ENCODE measurements around the gene ATF2.
"Not testable (repeated sequence)": the region's sequence is repeated elsewhere in the genome, so short reads cannot be mapped to it uniquely, and the experiment has no call there.

The ATF2 gene

DNA sequence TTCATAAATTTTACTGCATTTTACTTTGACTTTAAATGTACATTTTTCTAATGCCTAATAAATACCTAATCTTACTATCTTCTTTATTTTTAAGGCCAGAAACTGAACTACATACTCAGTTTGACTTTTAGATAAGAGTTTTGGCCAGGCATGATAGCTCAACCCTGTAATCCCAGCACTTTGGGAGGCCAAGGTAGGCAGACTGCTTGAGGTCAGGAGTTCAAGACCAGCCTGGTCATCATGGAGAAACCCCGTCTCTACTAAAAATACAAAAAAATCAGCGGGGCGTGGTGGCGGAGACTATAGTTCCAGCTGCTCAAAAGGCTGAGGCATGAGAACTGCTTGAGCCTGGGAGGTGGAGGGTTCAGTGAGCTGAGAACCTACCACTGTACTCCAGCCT is 9.1 kb downstream of the ATF2 start:
- DNase-seq, result no peak

DNA sequence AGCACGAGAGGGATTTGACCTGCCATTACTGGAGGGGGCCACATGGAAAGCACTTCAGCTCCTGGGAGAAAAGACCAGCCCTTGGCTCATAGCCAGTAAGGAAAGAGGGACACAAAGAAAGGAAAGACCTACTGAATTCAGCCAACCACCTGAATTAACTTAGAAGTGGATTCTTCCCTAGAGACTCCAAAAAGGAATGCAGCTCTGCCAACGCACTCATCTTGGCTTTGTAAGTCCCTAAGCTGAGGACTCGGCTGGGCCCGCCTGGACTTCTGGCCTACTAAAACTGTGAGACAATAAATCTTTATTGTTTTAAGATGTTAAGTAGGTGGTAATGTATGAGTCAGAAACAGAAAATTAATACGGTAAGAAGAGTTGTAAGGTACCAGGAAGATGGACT is 11.5 kb downstream of the ATF2 start:
- peak; percentile 54 for DNase-seq

DNA sequence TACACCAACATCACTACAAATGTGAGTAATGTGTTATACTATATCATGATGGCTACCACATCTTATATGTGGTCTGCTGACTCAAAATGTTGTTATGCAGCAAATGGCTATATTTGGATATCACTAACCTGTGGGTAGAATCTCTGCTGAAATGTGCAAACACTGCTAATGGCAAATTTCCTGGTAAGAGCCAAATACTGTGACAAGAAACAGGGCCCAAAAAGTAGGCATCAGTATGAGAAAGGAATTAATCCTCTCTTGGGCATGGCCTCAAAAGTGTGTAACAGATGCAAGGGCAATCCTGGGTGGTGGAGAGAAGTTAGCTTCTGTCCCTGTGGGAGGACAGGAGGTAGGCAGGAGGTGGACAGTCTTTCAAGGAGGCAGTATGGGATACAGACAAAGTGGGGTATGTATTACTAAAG is 13.3 kb downstream of the ATF2 start:
- no peak for DNase-seq

DNA sequence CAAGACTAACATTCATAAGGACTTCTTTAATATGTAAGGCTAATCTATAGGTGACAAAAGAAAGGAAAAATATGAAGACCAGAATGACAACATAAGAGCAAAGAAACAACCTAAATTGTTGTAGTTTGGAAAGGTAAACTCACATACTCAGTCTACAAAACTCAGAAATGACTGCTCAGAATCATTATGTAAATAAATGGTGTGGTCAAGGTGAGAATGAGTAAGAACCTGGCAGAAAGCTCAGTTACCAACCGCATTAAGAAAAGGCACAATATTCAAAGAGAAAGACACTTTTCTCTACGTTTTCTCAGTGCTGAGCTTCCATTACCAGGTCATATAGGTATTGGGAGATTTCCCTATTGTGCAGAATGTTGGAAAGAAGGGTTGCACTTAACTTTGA is 15.8 kb downstream of the ATF2 start:
- no peak for DNase-seq

DNA sequence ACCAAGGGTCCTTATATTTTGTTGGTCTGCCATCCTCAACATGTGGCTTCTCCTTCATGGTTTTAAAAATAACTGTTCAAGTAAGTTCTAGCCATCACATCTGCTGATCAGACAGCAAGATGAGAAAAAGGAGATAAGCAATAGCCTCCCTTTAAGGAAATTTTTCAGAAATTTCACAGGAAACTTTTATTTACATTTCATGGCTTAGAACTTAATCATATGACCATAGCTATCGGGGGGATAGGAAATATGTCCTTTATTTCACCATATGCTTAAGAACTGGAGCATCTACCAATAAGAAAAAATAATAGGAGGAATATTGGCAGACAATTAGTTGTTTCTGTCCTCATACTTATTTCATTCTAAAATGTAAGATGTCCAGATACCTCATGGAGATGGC is 16.2 kb downstream of the ATF2 start:
- DNase-seq, result no peak

DNA sequence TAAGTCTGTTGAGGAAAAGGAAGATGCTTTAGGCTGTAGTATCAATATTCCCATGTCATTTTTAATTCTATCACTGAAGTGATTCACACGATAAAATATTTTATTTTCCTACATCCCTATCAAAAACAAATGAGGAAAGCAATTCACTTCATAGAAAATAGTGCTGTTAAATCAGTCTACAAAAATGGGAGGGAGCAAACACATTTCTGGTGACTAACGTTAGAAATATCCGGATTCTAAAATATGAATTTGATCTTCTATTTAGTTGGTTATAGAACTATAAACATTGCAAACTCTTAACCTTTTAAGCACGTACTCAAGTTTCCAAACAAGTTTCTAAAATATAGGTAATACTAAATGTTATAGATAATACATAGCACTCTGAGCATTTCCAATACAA is 20.8 kb downstream of the ATF2 start:
- no peak for DNase-seq

DNA sequence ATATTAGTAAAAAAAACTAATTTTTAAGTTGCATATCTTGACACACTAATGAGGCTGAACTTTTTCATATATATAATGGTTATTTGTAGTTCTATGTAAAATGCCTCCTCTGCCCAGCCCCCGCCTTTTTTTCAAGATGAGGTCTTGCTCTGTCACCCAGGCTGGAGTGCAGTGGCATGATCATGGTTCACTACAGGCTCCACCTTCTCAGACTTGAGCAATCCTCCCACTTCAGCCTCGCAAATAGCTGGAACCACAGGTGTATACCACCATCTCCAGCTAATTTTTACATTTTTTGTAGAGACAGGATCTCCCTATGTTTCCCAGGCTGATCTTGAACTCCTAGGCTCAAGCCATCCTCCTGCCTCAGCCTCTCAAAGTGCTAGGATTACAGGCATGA is 24.3 kb downstream of the ATF2 start:
- DNase-seq, result no peak

DNA sequence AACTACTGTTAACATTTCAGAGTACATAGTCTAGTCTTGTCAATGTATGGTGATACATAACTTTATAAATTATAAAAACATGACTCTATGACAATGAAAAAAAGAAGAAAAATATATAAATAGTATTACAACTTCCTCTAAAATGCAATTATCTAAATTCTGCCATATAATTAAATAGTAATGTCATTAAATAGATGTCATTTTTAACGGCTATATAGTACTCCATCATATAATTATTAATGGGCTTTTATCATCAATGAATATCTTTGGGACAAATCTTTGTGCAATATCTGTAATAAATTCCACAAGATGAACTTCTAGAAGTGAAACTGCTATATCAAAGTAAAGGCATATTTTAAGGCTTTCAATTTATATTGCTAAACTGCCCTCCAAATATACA is 24.8 kb downstream of the ATF2 start:
- DNase-seq, result no peak

DNA sequence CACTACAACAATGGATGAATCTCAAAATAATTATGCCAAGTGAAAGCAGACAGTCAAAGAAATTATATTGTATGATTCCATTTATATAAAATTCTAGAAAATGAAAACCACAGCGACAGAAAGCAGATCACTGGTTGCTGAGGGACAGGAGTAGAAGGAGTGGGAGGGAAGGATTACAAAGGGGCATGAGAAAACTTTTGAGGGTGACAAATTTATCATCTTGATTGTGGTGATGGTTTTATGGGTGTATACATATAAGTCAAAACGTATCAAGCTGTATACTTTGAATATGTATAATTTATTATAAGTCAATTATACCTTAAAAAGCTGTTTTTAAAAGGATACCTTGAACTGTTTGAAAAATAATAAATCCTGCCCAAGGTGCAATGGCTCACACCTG is 27.7 kb downstream of the ATF2 start:
- no peak for DNase-seq

DNA sequence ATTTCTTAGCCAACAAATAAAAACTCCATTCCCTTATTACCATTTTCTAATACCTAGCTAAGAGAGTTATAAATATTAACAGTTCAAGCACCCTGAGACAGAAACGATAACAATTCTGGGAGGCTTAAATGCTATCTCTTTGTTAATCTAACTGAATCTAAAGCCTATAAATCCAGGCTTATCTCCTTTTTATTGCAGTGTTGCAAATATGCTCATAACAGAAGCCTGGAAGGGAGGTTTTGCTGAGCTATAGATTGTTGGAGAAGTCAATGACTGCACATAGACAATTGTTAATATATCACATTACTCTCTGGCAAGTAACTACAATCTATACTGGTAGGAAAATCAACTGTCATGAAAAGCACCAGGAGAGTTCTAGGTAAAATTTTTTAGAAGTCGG is 30.2 kb downstream of the ATF2 start:
- no peak for DNase-seq

DNA sequence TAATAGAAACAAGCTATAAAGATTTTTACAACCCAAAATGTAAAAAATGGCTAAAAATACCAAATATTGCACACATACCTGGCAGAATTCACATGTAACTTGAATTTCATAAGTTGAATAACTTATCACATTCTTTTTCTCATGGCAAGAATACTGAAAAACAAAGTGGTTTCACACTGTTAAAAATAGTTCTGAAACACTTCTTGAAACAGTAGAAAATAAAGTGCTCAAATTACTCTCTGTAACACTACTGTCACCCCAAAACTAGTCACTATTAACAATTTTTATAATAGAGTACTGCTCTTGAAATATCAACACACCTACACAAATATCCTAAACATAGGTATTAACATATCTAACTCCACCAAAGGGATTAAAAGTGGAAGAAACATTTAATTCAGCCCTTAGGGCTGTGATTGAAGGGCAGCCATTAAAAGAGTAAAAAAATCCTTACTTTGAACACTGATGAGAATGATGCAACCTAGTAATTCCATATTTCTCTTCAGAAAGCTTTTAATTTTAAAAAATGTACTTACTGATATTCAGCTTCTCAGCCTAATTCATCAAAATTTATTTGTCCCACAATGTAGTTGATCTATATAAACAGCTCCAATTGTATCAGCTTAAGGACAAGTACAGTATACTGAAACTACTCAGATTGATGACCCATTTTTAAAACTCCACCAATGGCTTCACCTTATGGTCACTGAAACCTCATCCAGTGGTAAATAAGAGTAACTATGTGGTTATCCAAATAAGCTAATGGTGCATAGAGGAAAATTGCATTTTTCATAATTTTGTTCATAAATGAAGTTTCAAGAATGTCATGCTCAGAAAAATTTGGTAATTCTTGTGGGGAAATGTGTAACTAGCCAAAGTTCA is 31.4 kb downstream of the ATF2 start:
- DNase-seq, result no peak

DNA sequence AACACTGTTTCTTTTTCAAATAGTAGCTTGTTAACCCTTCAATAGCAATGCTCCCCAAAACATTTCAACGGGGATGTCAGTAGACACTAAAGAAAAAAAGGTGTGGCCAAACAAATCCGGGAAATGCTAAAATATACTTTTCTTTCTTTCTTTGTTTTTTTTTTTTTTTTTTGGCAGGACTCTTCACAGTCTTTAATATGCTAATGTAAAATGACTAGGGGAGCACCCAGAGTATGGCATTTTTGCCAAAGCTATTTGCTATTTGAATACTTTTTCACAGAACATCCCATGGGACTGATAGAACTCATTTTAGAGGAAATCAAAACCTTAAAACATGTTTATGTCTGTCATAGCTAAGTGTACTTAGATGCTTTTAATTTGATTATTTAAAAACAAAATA is 32.1 kb downstream of the ATF2 start:
- DNase-seq, result no peak

DNA sequence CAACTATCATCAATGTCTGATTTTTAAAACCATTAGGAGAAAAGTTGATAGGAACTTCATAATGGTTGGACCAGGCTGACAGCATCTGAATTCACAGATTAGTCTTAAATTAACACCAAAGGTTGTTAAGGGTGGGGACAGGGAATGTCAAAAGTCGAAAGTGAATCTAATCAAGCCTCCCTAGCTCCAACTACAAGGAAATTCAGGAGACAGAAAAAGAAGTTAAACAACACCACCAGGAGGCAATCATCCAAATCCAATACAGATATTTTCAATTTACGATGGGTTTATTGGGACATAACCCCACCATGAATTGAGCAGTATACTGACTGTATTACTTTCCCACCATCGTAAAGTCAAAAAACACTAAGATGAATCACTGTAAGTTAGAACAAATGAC is 32.8 kb downstream of the ATF2 start:
- no peak for DNase-seq

DNA sequence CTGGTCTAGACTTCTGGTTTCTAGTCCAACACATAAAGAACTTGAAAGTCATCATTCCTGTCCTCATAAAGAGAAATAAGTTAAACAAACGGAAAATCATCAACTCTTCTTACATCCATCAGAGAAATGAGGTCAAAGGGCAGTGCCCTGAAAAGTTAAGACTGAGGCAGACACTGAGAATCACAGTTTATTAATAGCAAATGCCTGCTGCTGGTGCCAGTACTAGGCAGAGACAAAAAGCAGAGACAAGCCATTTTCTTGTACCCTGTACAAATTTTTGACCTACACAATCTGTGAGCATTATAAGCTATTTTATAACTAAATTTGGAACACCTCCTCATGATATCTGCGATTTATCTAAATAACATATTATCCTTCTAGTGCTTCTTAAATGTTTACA is 36.8 kb downstream of the ATF2 start:
- no peak for DNase-seq

DNA sequence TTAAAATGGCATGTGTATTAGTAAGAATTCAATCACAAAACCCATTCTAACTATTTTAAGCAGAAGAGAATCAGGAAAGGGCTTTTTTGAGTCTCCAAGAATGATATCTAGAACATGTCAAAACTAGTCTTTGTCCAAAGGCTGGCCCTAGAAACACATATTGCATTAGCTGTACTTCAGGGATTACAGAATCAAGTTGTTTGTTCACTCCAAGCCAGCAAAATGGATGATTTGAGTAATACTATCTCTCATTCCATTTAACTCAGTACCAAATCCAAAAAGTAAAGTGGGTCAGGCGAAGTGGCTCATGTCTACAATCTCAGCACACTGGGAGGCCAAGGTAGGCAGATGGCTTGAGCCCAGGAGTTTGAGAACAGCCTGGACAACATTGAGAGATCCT is 41.3 kb downstream of the ATF2 start:
- DNase-seq, result no peak

DNA sequence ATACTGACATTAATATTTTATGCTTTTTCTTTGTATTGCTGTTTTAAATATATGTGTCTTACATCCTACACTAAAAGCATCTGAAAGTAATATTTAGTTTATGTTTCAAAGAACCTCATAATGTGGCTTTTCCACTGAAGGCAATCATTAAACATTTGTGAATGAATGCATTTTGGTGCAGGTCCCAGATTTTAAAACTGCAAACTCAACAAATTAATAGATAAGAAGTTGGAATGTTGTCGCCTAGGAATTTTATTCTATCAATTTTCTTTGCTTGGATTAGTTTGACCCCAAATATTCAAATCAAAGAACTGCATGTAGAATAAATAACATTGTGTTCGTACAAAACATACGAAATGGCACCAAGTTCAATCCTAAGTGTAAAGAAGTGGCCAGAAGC is 44.7 kb downstream of the ATF2 start:
- DNase-seq, result no peak

DNA sequence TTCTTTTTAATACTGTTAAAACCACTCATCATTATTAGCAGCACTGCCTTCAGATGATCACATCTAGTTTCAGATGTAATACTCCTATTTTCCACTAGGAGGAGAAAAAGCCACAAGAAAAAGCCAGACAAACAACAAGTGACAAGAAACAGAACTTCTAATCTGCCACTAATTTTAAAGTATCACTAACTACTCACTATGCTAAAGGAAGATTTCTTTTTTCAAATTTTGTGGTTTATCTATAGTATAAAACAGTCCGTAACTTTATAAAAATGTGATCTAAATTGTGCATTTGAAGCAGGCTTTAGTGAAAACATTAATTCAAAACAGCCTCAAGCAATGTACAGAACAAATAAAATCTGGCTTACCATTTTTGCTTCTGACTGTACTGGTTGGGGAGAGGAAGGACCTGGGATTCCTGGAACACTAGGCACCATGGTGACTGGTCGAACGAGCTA is 56.8 kb downstream of the ATF2 start:
- peak; percentile 34 for DNase-seq

DNA sequence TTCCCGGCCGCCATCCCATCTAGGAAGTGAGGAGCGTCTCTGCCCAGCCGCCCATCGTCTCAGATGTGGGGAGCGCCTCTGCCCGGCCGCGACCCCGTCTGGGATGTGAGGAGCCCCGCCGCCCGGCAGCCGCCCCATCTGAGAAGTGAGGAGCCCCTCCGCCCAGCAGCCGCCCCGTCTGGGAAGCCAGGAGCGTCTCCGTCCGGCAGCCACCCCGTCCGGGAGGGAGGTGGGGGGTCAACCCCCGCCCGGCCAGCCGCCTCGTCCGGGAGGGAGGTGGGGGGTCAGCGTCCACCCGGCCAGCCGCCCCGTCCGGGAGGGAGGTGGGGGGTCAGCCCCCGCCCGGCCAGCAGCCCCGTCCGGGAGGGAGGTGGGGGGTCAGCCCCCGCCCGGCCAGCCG is 59.9 kb downstream of the ATF2 start:
- DNase-seq, result not testable (repeated sequence)

DNA sequence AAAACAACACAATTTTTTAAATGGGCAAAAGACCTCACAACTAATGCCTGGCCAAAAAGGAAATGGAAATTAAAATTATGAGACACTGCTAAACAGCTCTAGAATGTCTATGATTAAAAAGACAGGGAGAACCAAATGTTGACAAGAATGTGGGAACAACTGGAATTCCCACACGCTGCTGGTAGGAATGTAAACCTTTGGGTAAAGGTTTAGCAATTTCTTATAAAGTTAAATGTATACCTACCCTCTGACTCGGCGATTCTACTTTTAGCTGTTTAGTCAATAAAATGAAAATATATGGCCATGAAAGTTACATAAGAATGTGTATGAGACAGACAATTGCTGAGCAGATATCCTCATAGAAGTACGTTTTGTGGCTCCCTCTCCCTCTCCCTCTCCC is 60.9 kb downstream of the ATF2 start:
- DNase-seq, result no peak

DNA sequence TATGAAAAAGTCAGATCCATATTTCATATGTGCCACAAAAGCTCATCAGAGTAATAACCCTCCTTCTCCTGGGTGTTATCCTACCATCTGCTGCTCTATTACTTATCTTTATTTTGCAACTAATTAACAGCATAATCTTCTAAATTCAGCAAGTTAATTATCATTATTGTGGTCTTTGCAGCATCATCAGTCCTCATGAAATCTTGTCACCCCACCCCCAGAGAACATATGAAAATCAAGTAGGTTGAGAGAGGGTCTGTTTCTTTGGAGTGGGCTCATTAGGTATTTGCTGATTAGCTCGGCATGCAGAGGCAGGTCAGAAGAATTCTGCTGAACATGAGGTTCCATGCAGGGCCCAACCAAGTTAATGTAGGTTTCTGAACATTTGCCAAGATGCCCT is 64.8 kb downstream of the ATF2 start:
- DNase-seq, result no peak

DNA sequence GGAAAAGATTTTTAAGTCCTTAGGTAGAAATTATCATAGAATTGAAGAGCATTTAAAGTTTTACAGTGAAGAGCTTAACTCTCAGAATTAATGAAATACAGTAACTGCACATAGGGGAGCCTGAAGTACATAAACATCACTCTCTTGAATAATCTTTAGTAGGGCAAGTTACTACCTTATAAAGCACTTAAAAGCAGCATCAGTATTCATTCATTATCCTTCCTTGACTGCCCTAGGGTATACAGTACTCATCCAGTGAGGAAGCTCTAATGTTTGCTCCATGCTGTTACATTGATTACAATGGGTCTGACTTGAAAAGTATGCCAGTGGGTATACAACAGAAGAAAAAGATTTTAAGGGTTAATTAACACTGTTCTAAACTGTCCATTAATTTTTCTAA is 66.5 kb downstream of the ATF2 start:
- no peak for DNase-seq

DNA sequence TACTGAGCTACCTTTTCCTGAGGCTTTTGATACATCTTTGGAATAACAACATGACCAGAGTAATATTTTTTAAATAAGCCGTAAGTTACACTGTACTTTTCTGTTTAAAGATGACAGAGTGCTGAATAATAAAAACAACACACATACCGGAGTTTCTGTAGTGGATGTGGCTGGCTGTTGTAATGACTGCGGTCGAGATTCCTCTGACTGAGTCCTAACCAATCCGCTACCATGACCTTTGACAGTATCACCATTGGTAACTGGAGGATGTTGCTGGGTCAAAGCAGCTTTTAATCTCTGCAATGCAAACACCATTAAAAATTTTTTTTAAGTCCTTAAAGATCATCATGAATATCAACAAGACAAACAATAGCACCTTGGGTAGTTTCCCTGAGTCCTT is 70.7 kb downstream of the ATF2 start:
- DNase-seq, result no peak

DNA sequence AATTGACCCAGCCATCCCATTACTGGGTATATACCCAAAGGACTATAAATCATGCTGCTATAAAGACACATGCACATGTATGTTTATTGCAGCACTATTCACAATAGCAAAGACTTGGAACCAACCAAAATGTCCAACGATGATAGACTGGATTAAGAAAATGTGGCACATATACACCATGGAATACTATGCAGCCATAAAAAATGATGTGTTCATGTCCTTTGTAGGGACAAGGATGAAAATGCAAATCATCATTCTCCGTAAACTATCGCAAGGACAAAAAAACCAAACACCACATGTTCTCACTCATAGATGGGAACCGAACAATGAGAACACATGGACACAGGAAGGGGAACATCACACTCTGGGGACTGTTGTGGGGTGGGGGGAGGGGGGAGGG is 83.9 kb downstream of the ATF2 start:
- DNase-seq, result not testable (repeated sequence)

DNA sequence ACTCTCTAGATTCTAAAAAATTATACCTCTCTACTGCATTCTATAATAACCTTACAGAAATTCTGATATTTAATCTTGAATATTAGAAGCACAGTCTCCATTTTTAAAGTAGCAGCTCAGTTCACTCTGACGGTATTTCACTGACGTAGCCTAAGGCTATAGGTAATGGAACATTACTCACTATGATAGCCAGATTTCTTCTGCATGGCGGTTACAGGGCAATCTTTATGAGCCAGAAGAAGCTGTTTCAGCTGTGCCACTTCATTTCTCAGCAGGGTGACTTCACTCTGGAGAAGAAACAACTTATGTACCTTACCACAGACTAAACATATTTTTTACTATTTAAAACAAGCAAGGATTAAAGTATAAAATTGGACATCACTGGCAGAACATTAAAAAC is 87.5 kb downstream of the ATF2 start:
- peak; percentile 16 for DNase-seq

DNA sequence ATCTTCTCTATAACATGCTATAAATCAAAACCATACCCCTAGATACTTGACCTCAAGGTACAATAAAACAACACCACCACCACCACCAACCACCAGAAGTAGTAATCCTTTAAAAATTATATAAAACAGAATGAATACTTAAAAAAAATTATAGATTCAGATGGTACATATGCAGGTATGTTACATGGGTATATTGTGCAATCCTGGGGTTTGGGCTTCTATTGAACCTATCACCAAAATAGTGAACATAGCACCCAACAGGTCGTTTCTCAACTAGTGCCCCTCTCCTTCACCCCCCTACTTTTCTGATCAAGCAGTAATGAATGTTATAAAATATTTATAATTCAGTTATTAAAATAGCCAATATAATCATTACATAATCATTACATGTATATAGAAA is 91.7 kb downstream of the ATF2 start:
- DNase-seq, result no peak
